Breast epithelium (tissue), 4 donors: ENCODE results near the gene TNFRSF6B. TPM values are rescaled to one million over a fixed set of nuclear protein-coding genes. Genes with fewer than 3 reads are reported as not detected.
"Not testable (repeated sequence)": the region's sequence is repeated elsewhere in the genome, so short reads cannot be mapped to it uniquely, and the experiment has no call there.

ENCODE experiments used
- DNase-seq, 2 donors: peaks; one replicate each; pipeline ENCODE4 v3.0.0-alpha.2; 2019; ENCODE audit warnings: low spot score in 2 of 2
- H3K27ac ChIP-seq, 2 donors: fragments of 200-600 bp; sonication (generic) in 1 of 2; one replicate each; pipeline ENCODE4 v1.5.1; 2016 to 2019; ENCODE audit warnings: mild to moderate bottlenecking in 1 of 2
- H3K27me3 ChIP-seq, 2 donors: fragments of 200-600 bp; sonication (generic) in 1 of 2; one replicate each; pipeline versions ENCODE4 v1.5.1 to v1.6.0; 2017 to 2019; ENCODE audit warnings: control low read depth in 1 of 2, mild to moderate bottlenecking in 1 of 2
- H3K36me3 ChIP-seq: fragments of 200-600 bp; one replicate; pipeline ENCODE4 v1.5.1; 2019
- H3K4me1 ChIP-seq, 2 donors: fragments of 200-600 bp; sonication (generic); one replicate each; pipeline ENCODE4 v1.5.1; 2016 to 2019; ENCODE audit warnings: control low read depth in 1 of 2
- H3K4me3 ChIP-seq, 3 donors: fragments of 200-600 bp; sonication (generic); 1 replicate in 2 of 3; 2 replicates in 1 of 3; pipeline ENCODE4 v1.5.1; 2016 to 2019; ENCODE audit warnings: mild to moderate bottlenecking in 3 of 3, moderate library complexity in 2 of 3
- H3K9me3 ChIP-seq, 2 donors: fragments of 200-600 bp; sonication (generic) in 1 of 2; one replicate each; pipeline ENCODE4 v1.5.1; 2016 to 2019; ENCODE audit warnings: control low read depth in 1 of 2
- POLR2A ChIP-seq: fragments of 450-650 bp; IDR thresholded peaks from one replicate; pipeline ENCODE4 v1.6.1; 2016; ENCODE audit warnings: antibody characterized with exemption, mild to moderate bottlenecking, moderate library complexity
- POLR2AphosphoS5 ChIP-seq, 3 donors: sonication (generic); formaldehyde crosslinking; IDR thresholded peaks; one replicate each; pipeline ENCODE4 v1.6.1; 2017; ENCODE audit warnings: antibody characterized with exemption in 3 of 3
- intact Hi-C: fragments of 100-400 bp; cut with DNase I; formaldehyde crosslinking; loops from one replicate; pipeline ENCODE4 v1.15.1; 2023; ENCODE audit warnings: low total_unique reads
- total RNA-seq, 3 donors: library from RNA; depleted of rRNA; stranded (reverse); fragments of >200 nt; gene quantifications; one replicate each; pipeline ENCODE4 v1.1.0, GENCODE V29; 2016
- TF ChIP-seq, protein P1 (sequence below), 3 donors: fragments of 450-650 bp; IDR thresholded peaks; one replicate each; pipeline ENCODE4 v1.5.1; 2016 to 2017; ENCODE audit warnings: antibody characterized with exemption in 3 of 3, mild to moderate bottlenecking in 3 of 3, moderate library complexity in 3 of 3

The TNFRSF6B gene
- total RNA-seq, 3 donors from 2014 or later, result 2.8 to 40.0 (median 7.4) TPM

DNA sequence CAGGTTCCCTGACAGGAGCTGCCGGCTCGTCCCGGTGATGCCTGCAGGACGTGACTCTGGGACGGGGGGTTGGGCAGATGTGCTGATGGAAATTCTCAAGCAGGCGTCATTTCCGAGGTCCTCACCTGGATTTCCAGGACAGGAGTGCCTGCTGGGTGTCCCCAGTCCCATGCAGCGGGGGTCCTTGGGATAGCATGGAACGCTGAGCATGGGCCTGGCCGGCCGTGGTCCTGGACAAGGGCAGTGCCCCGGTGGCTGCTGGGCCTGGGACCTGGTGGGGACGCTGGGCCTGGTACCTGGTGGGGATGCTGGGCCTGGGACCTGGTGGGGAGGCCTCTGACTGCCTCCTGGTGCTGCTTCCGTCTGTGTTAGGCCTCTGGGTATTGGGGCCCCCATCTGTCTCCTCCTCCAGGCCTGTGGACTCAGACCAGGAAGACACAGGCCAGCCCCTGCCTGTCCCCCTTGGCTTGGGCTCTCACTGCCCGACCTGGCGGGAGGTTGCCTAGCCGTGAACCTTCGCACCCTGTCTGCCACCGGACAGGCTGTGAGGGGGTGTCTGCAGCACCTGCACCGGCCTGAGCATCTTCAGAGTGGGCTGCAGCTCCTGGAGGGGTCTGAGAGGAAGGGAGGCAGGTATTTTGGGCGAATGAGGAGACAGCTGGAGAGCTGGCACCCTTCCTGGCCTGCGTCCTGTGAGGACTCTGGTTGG lies 32.2 kb upstream of the TNFRSF6B start:
- Histone ChIP-seq H3K36me3 (no peaks in the 10 kb centered on the region), H3K4me1 (peaks cover 3 to 7% of the 10 kb centered on the region in 2 donors), H3K27me3 (no peaks in the 10 kb centered on the region), H3K27ac (no peak overlapping the region), H3K4me3 (no peak overlapping the region), H3K9me3 (no peaks in the 10 kb centered on the region)
- no peak for TF ChIP-seq POLR2A
- TF ChIP-seq, protein P1, sequence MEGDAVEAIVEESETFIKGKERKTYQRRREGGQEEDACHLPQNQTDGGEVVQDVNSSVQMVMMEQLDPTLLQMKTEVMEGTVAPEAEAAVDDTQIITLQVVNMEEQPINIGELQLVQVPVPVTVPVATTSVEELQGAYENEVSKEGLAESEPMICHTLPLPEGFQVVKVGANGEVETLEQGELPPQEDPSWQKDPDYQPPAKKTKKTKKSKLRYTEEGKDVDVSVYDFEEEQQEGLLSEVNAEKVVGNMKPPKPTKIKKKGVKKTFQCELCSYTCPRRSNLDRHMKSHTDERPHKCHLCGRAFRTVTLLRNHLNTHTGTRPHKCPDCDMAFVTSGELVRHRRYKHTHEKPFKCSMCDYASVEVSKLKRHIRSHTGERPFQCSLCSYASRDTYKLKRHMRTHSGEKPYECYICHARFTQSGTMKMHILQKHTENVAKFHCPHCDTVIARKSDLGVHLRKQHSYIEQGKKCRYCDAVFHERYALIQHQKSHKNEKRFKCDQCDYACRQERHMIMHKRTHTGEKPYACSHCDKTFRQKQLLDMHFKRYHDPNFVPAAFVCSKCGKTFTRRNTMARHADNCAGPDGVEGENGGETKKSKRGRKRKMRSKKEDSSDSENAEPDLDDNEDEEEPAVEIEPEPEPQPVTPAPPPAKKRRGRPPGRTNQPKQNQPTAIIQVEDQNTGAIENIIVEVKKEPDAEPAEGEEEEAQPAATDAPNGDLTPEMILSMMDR (IDR thresholded peaks at IDR 0.05), result no peak
- TF ChIP-seq POLR2AphosphoS5 (IDR thresholded peaks at IDR 0.05), result no peak
- intact Hi-C loops, result no loop called here
- no peak for DNase-seq

GRCh38 chr20:63664861-63665594 lies 31.4 kb upstream of the TNFRSF6B start:
- TF ChIP-seq, protein P1 (IDR thresholded peaks at IDR 0.05), result no peak
- TF ChIP-seq POLR2A, result no peak
- no peak for TF ChIP-seq POLR2AphosphoS5 (IDR thresholded peaks at IDR 0.05)
- no peaks in the 10 kb centered on the region for H3K4me1 ChIP-seq
- H3K36me3 ChIP-seq, result no peaks in the 10 kb centered on the region
- no peak overlapping the region for H3K27ac ChIP-seq
- intact Hi-C loops, result no loop called here
- H3K27me3 ChIP-seq, result no peaks in the 10 kb centered on the region
- no peak for DNase-seq
- no peaks in the 10 kb centered on the region for H3K9me3 ChIP-seq
- H3K4me3 ChIP-seq, result no peak overlapping the region

DNA sequence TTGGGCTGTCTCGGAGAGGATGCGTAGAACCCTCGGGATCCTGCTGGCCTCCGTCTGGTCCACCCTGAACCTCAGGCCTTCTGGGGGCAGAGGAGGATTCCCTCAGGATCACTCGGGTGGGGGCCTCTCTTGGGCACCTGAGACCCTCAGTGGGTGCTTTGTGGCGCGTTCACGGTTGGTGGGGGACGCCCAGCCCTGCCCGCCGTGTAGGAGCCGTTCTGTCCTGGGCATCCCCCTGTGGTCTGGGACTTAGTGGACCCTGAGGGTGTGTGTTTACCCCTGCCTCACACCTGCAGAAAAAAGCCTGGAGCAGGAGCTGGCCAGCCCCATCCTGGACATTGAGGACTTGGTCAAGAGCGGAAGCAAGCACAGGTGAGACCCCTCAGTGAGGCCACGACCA lies 30.7 kb upstream of the TNFRSF6B start:
- no peak for DNase-seq
- H3K36me3 ChIP-seq, result no peaks in the 10 kb centered on the region
- TF ChIP-seq, protein P1 (IDR thresholded peaks at IDR 0.05), result no peak
- no peak for TF ChIP-seq POLR2A
- no peak for TF ChIP-seq POLR2AphosphoS5 (IDR thresholded peaks at IDR 0.05)

DNA sequence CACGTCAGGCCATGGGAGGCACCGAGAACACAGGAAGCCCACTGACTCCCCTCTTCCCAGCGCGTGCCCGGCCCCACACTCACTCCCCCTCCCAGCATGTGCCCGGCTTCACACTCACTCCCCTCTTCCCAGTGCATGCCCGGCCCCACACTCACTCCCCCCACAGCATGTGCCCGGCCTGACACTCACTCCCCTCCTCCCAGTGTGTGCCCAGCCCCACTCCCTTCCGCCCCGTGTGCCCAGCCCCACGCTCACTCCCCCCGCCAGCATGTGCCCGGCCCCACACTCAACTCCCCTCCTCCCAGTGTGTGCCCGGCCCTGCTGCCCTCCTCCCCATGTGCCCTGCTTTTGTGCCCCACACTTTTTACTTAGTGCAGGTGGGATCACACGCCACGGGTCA lies 28.6 kb upstream of the TNFRSF6B start:
- no peaks in the 10 kb centered on the region for H3K4me1 ChIP-seq
- H3K9me3 ChIP-seq, result no peaks in the 10 kb centered on the region
- TF ChIP-seq POLR2AphosphoS5 (IDR thresholded peaks at IDR 0.05), result no peak
- no peak for TF ChIP-seq POLR2A
- TF ChIP-seq, protein P1 (IDR thresholded peaks at IDR 0.05), result no peak
- no peak for DNase-seq
- H3K27me3 ChIP-seq, result no peaks in the 10 kb centered on the region
- H3K27ac ChIP-seq, result no peak overlapping the region
- H3K36me3 ChIP-seq, result no peaks in the 10 kb centered on the region
- no peak overlapping the region for H3K4me3 ChIP-seq
- intact Hi-C loops, result no loop called here

More for the DNA sequence above, 30.7 kb upstream of the TNFRSF6B start:
- no peak overlapping the region for H3K4me3 ChIP-seq
- no peaks in the 10 kb centered on the region for H3K9me3 ChIP-seq
- intact Hi-C loops, result no loop called here
- no peak overlapping the region for H3K27ac ChIP-seq
- H3K27me3 ChIP-seq, result no peaks in the 10 kb centered on the region
- no peaks in the 10 kb centered on the region for H3K4me1 ChIP-seq

DNA sequence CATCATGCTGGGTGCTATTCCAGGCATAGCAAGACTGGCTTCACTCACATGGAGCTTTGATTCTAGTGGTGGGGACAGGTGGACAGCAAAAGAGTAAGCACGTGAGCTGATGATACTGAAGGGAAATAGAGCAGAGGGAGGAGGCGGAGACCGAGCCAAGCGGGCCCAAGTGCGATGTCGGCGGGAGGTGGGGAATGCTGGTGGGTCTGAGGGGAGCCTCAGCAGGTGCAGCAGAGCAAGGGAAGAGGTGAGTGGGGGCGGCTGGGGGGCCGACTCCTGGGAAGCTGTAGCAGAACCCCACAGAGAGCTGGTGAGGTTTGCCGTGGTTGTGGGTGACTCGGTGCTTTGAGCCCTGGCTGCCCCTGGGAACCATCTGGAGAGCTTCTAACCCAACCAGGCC lies 28.1 kb upstream of the TNFRSF6B start:
- no peak overlapping the region for H3K4me3 ChIP-seq
- intact Hi-C loops, result no loop called here
- DNase-seq, result no peak
- no peaks in the 10 kb centered on the region for H3K27me3 ChIP-seq
- no peaks in the 10 kb centered on the region for H3K9me3 ChIP-seq
- H3K4me1 ChIP-seq, result no peaks in the 10 kb centered on the region
- H3K36me3 ChIP-seq, result no peaks in the 10 kb centered on the region
- TF ChIP-seq POLR2A (no peak), POLR2AphosphoS5 (IDR thresholded peaks at IDR 0.05) (no peak)
- TF ChIP-seq, protein P1 (IDR thresholded peaks at IDR 0.05), result no peak
- no peak overlapping the region for H3K27ac ChIP-seq

DNA sequence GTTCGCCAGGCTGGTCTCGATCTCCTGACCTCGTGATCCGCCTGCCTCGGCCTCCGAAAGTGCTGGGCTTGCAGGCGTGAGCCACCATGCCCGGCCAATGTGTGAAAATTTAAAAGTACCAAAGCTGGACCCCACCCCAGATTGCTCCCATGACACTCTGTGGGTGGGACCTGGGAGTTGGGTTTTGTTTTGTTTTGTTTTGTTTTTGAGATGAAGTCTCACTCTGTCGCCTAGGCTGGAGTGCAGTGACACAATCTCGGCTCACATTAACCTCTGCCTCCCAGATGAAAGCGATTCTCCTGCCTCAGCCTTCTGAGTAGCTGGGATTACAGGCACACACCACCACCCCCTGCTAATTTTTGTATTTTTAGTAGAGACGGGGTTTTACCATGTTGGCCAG lies 24.8 kb upstream of the TNFRSF6B start:
- intact Hi-C loops, H3K36me3 ChIP-seq, H3K4me3 ChIP-seq, H3K9me3 ChIP-seq, H3K27ac ChIP-seq, H3K4me1 ChIP-seq, H3K27me3 ChIP-seq, DNase-seq: not testable (repeated sequence)
